Right atrium auricular region (tissue), 2 donors: ENCODE results near the gene SPPL2A. TPM values are rescaled to one million over a fixed set of nuclear protein-coding genes. Genes with fewer than 3 reads are reported as not detected.

ENCODE experiments used
- DNase-seq: peaks from one replicate; pipeline ENCODE4 v3.0.0-alpha.2; 2019; ENCODE audit warnings: low spot score
- H3K27ac ChIP-seq, 2 donors: fragments of 200-600 bp; sonication (generic); 1 replicate in 1 of 2; 2 replicates in 1 of 2; pipeline ENCODE4 v1.5.1; 2016 to 2019
- H3K27me3 ChIP-seq, 2 donors: fragments of 200-600 bp; sonication (generic); one replicate each; pipeline versions ENCODE4 v1.5.1 to v1.6.0; 2017 to 2019
- H3K36me3 ChIP-seq: fragments of 200-600 bp; sonication (generic); one replicate; pipeline ENCODE4 v1.5.1; 2016
- H3K4me1 ChIP-seq, 2 donors: fragments of 200-600 bp; sonication (generic); one replicate each; pipeline versions ENCODE4 v1.5.1 to v1.6.0; 2017 to 2019
- H3K4me3 ChIP-seq, 2 donors: fragments of 200-600 bp; sonication (generic); 1 replicate in 1 of 2; 2 replicates in 1 of 2; pipeline ENCODE4 v1.5.1; 2017 to 2019; ENCODE audit warnings: mild to moderate bottlenecking in 1 of 2, moderate library complexity in 1 of 2
- H3K9me3 ChIP-seq, 2 donors: fragments of 200-600 bp; sonication (generic); one replicate each; pipeline ENCODE4 v1.5.1; 2019
- CTCF ChIP-seq, 2 donors: fragments of 200-600 bp; sonication (generic); IDR thresholded peaks; one replicate each; pipeline ENCODE4 v1.5.1; 2019; ENCODE audit warnings: antibody characterized with exemption in 2 of 2
- total RNA-seq, 2 donors: library from RNA; depleted of rRNA; stranded (reverse); fragments of >200 nt; gene quantifications; one replicate each; pipeline ENCODE4 v1.1.0, GENCODE V29; 2016

The SPPL2A gene
- total RNA-seq, 2 donors from 2014 or later = 139 to 432 TPM

DNA sequence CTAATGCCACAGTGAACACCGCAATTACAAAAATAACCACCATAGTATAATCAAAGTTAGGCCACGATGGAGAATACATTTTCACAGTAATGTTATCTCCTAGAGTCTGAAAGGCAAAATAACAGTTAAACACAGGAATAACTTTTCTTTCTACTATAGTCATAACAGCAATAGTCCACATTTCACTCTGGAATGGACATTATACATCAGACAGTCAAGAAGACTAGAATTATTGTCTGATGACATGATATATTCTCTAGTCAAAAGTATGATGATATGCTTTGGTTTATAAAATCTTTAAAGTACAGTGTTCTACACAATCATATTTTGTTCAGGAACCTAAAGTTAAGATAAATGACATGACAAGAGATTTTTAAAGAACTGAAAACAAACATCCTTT is 18.0 kb downstream of the SPPL2A start:
- H3K27ac ChIP-seq = no peak overlapping the region
- no peak overlapping the region for H3K4me3 ChIP-seq
- no peak for TF ChIP-seq CTCF (IDR thresholded peaks at IDR 0.05)
- H3K36me3 ChIP-seq = peaks cover 37% of the 10 kb centered on the region
- H3K4me1 ChIP-seq = peaks cover 0 to 33% of the 10 kb centered on the region in 2 donors
- DNase-seq = no peak
- H3K27me3 ChIP-seq = no peaks in the 10 kb centered on the region
- no peaks in the 10 kb centered on the region for H3K9me3 ChIP-seq

- H3K36me3 ChIP-seq = peaks cover 51% of the 10 kb centered on the region
- TF ChIP-seq CTCF (IDR thresholded peaks at IDR 0.05) = no peak
- H3K4me1 ChIP-seq = peaks cover 0 to 6% of the 10 kb centered on the region in 2 donors
- H3K27me3 ChIP-seq = no peaks in the 10 kb centered on the region
- no peak overlapping the region for H3K27ac ChIP-seq
- no peak for DNase-seq
- H3K9me3 ChIP-seq = no peaks in the 10 kb centered on the region
- H3K4me3 ChIP-seq = no peak overlapping the region
These were observed 20.9 kb downstream of the SPPL2A start for GRCh38 chr15:50744601-50745000.

GRCh38 chr15:50740955-50741354 is 24.6 kb downstream of the SPPL2A start:
- Histone ChIP-seq H3K4me3 (no peak overlapping the region), H3K27ac (no peak overlapping the region), H3K4me1 (no peaks in the 10 kb centered on the region), H3K9me3 (no peaks in the 10 kb centered on the region), H3K36me3 (peaks cover 58% of the 10 kb centered on the region), H3K27me3 (no peaks in the 10 kb centered on the region)
- TF ChIP-seq CTCF (IDR thresholded peaks at IDR 0.05) = no peak
- no peak for DNase-seq

DNA sequence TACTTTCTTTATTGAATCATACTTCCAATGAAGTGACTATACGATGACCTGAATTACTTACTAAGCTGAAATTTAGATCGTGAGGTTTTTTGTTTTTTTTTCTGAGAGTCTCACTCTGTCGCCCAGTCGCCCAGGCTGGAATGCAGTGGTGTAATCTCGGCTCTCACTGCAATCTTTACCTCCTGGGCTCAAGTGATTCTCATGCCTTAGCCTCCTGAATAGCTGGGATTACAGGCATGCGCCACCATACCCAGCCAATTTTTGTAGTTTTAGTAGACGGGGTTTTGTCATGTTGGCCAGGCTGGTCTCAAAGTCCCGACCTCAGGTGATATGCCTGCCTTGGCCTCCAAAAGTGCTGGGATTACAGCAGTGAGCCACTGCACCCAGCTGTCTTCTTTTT is 28.7 kb downstream of the SPPL2A start:
- Histone ChIP-seq H3K4me1 (no peaks in the 10 kb centered on the region), H3K9me3 (no peaks in the 10 kb centered on the region), H3K27me3 (no peaks in the 10 kb centered on the region), H3K27ac (no peak overlapping the region), H3K36me3 (peaks cover 76% of the 10 kb centered on the region), H3K4me3 (no peak overlapping the region)
- no peak for DNase-seq
- TF ChIP-seq CTCF (IDR thresholded peaks at IDR 0.05) = no peak

GRCh38 chr15:50735156-50735555 is 30.4 kb downstream of the SPPL2A start:
- no peak for DNase-seq
- Histone ChIP-seq H3K4me1 (no peaks in the 10 kb centered on the region), H3K4me3 (no peak overlapping the region), H3K27me3 (no peaks in the 10 kb centered on the region), H3K27ac (no peak overlapping the region), H3K9me3 (no peaks in the 10 kb centered on the region), H3K36me3 (peaks cover 84% of the 10 kb centered on the region)
- TF ChIP-seq CTCF (IDR thresholded peaks at IDR 0.05) = no peak

DNA sequence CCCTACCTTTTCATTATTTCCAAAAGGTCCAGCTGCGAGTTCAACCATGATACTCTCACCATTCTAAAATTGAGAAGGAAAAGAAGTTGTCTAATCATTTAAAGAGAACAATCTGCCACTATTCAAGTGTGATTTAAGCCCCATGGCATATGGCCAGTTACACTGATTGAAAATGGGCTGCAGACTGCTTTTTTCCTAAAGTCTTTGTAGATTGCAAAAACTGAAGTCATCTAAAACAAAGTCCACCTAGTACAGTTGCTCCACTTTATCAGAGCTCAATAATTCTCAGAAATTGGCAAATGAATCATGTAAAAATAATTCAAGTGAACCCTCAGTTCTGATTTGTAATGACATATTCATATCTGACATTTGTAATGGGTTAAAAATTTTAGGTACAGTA is 39.2 kb downstream of the SPPL2A start:
- TF ChIP-seq CTCF (IDR thresholded peaks at IDR 0.05) = no peak
- peaks cover 67% of the 10 kb centered on the region for H3K36me3 ChIP-seq

More for the DNA sequence above, 39.2 kb downstream of the SPPL2A start:
- Histone ChIP-seq H3K4me3 (no peak overlapping the region), H3K27ac (no peak overlapping the region), H3K27me3 (no peaks in the 10 kb centered on the region), H3K4me1 (no peaks in the 10 kb centered on the region), H3K9me3 (no peaks in the 10 kb centered on the region)
- no peak for DNase-seq
